CD1c-positive myeloid dendritic cell (primary cell): ENCODE data around the gene PKN1.
A peak's percentile ranks its signal among the peaks of the same experiment; 100 is the strongest.
"Not testable (repeated sequence)": the region's sequence is repeated elsewhere in the genome, so short reads cannot be mapped to it uniquely, and the experiment has no call there.

Experiments
- DNase-seq: peaks from one replicate; pipeline ENCODE4 v3.0.0-alpha.2; 2016; ENCODE audit errors: extremely low spot score

The PKN1 gene

DNA sequence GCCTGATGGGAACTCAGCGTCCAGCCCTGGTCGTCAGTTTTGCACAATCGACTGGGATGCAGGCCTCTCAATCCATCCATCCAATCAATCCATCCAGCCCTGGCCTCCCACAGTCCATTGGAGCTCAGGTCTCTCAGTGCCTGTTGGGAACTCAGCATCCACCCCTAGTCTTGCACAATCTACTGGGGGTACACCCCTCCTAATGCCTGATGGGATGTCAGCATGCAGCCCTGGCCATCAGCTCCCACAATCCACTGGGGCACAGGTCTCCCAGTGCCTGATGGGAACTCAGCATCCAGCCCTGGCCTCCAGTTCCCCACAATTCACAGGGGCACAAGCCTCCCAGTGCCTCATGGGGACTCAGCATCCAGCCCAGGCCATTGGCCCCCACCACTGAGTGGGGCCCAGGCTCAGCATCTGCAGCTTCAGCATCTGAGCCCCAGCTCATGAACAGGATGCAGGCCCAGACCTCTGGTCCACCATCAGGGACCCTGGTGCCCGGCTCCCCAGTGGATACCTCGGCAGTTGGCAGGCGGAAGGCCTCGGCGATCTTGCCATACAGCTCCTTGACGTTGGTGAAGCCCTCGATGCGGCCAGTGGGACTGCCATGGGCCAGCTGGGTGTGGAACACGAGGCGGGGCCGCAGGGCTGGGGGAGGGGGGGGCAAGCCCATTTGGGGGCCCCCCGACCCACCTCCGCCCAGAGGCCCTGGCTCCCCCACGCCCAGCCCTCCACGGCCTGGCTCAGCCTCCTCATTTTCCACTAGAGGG lies 49.3 kb downstream of the PKN1 start:
- DNase-seq, result no peak

DNA sequence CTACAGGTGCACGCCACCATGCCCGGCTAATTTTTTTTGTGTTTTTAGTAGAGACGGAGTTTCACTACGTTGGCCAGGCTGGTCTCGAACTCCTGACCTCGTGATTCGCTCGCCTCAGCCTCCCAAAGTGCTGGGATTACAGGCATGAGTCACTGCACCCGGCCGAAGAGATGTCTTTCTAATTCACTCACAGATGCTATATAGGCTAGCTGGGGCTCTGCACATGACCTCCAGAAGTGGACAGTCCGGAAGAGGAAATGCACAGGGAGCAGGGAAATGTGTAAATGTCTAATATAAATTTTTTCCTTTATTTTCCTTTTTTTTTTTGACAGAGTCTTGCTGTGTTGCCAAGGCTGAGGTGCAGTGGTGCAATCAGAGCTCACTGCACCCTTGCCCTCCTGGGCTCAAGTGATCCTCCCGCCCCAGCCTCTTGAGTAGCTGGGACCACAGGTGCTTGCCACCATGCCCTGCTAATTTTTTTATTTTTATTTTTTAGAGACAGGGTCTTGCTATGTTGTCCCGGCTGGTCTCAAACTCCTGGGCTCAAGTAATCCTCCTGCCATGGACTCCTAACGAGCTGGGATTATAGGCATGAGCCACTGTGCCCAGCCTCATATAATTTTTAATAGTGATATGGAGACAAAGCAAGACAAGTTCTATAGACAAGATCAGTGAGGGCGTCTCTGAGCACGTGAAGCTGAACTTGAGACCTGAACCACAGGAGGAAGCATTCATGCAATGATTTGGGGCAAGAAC lies 54.4 kb downstream of the PKN1 start:
- no peak for DNase-seq

DNA sequence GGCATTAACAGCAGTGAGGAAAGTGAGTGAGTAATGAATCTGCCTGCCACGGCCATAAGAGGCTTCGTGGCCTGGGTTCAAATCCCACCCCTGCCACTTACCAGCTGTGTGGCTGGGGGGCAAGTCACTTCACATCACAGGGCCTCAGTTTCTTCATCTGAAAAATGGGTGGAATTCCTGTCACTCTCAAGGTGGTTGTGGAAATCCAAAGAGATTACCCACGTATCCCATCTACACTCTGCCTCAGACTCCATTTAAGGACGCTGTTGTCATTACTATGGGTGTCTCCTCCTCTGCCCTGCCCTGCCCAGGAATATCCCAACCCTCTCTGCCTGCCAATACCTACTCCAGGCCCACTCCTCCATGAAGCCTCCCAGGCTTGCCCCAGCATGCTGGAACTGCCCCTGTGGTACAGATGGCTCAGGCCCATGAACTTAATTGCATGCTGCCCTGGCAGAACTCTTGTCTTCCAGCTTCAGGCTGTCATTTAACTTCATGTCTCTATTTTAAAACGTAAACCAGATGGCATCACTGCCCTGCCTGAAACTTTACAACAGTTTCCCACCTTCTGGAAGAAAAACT lies 59.7 kb downstream of the PKN1 start:
- no peak for DNase-seq

DNA sequence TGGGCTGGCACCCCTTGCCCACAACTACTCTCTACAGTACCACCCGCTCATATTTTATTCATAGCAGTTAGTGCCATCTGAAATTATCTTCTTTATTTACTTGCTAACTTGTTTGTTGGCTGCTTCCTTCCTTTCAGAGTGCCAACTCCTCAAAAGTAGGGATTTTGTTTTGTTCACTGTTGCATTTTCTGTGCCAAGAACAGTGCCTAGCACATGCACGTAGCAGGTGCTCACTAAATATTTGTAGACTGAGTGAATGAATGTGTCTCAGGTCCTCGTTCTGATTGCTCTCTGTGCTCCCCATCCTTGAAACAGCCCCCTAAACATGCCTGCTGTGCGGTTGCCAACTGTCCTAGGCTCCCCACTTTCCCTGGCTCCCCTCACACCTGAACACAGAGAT lies 61.3 kb downstream of the PKN1 start:
- DNase-seq, result no peak

DNA sequence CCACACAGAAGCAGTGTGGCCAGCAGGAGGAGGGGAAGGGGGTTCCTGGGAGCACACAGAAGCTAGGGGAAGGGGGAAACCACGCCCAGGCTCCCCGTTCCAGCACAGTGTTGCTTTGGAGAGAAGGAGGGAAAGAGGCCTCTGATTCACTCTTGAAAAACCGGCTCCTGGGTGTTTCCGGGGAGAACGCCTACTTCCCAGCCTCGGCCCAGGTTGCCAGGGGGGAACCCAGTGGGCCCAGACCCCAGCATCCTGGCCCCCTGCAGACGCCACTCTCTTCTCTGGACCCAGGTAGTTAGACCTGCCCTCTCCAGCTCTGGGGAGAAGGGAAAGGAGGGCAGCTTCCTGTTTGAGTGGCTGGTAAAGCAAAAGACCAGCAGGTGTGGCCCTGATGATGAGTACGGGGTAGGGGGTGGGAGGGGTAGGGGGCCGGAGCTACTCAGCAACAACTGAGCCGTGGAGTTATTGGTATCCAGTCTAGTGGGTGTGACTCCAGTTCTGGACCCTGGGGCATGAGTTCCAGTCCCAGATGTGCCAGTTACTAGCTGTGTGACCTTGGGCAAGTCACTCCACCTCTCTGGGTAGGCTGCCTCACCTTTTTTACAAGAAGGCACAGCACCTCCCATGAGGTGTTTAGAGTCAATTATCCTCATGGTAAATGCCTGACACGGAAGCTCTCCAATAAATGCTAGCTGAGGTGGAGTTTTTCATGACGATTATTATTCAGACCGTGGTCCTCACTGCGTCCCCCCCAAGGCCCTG lies 62.0 kb downstream of the PKN1 start:
- no peak for DNase-seq

DNA sequence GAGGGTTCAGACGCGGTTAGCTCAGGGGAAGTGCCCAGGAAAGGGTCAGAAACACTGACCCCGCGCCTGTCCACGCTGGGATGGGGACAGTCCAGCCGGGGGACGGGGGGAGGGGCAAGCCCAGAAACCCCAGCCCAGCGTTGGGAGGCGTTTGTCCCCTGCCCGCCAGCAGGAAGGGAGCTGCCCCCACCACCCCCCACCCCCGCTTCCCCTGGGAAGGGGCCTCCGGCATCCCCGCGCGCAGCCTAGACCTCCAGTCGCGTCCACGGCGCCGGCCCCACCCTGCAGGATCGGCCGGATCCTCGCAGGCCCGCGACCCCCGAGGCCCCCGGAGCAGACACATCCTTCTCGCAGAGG lies 62.5 kb downstream of the PKN1 start:
- no peak for DNase-seq

DNA sequence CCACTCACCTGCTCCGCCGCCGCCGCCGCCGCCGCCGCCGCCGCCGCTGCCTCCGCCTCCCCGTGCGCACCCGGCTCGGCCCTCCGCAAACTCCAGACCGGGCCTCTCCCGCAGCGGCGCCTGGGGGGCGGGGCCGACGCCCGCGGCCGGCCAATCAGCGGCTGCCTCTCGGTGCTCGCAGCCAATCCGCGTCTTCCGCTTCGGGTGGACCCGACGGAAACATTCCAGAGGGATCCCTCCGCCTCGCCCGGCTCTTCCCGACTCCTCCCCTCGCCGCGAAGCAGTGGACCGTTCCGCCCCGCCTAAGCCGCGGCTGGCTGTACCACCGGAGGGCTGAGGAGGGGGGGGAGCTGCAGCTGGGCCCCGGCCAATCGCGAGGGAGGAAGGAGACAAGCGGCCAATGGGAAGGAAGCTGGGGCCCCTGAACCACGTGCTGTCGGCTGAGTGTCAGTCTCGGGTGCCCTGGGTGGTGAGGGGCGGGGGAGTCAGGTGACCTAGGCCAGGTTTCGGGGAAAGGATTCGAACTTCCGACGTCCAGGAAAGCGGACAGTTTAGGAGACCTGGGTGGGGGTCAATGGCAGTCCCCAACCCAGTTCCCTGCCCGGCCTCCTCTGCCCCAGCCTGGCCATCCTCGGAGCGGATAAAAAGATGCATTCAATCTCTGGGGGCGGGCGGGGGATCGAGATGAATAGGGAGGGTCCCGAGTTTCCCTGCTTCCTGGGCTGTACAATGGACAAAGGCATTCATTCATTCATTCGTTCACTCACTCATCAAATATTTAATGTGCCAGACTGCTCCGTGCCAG lies 63.1 kb downstream of the PKN1 start, which contains the start of gene GIPC1:
Gene GIPC1 (minus strand): TSS at position 99 of the 805 bp plus-strand sequence. CDS start 13,151 bp downstream, outside the sequence.
- peak; percentile 85 for DNase-seq

DNA sequence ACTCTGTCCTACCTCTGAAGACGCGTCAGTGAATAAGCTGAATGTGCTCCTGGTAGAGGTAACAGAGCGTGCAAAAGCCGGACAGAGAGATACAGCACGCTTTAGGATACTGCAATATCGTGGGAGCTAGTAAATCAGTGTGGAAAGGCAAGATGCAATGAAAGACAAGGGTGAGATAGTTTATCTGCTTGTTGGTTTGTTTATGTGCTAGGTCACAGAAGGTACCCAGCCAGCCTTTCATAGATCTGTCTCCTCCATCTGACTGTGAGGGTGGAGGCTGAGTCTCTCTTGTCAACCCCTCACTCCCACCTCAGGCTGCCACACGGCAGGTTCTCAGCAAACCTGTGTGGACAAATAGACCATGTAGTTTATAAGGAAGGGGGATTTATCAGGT lies 63.7 kb downstream of the PKN1 start:
- DNase-seq, result no peak

DNA sequence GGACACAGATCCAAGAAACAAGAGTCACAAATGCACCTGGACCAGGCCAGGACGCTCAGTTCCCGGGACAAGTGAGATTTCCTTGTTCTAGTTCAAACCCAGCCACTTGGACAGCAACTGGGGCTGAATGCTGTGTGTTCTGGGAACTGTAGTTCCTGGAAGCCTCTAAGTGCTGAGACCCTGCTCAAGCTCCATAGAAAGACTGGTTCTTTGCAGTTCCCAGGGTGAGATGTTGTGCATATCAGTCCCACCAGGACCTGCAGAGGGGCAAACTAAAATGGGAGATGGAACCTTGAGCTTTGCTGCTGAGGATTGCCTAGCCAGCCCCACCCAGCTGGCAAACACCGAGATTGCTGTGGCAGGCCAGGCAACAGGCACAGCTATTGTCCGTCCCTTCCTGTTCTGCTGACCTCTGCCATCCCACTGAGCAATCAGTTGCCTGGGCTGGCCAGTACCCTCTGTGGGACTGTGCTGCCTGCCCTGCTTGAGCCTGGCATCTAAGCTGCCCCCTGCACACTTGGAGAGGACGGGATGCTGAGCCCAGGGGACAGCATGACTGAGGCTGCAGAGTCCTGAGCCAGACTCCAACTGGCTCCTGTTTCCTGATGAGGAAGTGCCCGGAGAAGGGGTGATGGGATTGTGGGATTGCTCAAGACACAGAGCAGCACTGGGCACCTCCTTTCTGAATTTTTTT lies 64.3 kb downstream of the PKN1 start:
- peak; percentile 26 for DNase-seq

DNA sequence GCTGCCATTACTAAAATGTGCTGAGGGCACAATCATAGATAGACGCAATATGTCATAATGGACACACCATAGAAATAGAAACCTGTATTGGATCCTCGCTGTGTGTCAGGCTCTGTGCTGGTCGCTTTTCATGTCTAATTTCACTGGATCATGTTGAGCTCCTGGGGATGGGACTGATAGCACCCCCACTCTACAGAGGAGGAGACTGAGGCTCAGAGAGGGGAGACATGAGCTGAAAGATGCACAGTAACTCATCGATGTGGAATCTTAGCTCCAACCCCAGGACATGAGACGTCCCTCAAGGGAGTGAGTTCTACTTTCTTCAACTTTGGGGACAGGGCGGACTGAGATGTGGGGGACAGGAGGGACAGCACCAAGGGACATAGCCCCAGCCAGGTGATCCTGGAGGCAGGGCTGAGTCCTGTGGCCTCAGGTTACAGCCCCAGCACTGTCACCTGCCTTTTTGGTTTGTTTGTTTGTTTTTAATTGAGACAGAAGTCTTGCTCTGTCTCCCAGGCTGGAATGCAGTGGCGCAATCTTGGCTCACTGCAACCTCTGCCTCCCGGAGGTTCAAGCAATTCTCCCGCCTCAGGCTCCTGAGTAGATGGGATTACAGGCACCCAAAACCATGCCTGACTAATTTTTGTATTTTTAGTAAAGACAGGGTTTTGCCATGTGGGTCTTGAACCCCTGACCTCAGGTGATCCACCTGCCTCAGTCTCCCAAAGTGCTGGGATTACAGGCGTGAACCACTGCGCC lies 69.4 kb downstream of the PKN1 start:
- no peak for DNase-seq

DNA sequence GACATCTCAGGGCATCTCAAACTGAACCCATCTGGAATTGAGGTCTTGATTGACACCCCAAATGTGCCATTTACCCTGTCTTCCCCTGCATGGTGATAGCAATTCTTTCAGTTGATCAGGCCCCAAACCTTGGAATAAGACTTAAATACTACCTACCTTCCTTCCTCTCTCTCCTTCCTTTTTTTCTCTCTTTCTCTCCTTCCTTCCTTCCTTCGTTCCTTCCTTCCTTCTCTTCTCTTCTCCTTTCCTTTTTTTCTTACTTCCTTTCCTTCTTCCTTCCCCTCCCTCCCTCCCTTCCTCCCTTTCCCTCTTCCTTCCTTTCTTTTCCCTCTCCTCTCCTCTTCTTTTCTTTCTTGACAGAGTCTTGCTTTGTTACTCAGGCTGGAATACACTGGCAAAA lies 70.2 kb downstream of the PKN1 start:
- no peak for DNase-seq

DNA sequence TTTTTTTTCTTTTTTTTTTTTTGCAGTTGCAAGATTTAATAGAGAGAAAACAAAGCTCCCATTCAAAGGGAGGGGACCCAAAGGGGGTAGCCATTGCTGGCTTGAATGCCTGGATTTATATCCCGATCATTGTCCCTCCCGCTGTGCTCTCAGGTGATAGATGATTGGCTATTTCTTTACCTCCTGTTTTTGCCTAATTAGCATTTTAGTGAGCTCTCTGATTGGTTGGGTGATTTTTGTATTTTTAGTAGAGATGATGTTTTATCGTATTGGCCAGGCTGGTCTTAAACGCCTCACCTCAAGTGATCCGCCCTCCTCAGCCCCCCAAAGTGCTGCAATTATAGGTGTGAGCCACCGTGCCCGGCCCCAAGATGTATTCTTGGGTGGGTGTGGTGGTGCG lies 71.5 kb downstream of the PKN1 start:
- not testable (repeated sequence) for DNase-seq

DNA sequence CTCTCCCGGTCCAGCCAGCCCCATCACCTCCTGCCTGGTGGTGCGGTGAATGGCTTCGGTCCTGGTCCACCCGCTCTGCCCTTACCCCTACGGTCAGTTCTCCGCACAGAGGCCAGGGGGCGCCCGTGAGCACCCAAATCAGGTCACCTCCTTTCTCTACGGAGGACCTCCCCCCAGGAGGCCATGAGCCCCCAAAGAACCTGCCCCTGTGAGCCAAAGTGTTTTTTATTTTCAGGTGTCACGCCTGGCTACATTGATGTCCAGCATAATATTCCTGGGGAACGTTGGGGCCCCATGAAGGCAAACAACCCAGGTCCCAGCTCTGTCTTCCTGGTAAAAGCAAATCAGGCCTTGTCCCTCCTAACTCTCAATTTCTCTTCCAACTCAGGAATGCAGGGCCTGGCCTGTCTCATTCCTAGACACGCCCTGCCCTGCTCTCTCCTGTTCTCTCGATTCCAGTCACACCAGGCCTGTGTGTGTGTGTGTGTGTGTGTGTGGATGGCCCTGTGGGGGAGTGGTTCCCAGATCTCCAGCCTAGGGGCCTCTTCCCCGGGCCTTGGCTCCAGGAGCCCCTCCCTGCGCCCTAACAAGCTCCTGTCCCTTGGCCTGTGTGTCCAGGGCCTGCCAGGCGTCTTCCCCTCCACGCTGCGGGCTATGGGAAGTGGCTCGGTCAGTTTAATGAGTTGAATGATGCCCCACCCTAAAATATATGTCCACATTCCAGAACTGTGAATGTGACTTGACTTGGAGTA lies 72.6 kb downstream of the PKN1 start:
- DNase-seq, result peak; percentile 76

DNA sequence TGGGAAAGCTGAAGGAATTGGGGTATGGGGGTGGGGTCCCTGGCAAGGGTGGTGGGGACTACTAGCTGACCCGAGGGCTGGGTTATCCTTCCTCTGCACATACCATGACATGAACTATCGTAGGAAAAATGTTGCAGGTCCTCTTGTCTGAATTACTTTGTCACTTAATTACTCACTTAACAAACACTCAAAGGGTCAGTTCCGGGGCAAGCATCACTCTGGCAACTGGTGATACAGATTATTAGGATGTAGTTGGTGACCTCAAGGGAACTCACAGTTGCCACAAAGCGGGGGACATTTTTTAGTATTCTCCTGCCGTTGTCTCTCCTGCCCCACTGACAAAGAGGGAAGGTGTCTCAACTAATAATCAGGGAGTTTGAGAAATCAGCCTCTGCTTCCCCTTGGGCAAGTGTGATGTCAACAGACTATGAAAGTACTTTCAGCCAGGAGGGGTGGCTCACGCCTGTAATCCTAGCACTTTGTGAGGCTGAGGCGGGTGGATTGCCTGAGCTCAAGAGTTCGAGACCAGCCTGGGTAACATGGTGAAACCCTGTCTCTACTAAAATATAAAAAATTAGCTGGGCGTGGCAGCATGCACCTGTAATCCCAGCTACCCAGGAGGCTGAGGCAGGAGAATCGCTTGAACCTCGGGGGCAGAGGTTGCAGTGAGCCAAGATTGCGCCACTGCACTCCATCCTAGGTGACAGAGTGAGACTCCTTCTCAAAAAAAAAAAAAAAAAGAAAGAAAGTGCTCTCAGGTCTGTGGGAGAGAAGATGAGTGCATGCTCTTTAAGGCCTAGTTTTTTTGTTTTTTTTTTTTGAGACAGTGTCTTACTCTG lies 74.8 kb downstream of the PKN1 start:
- DNase-seq, result peak; percentile 77

DNA sequence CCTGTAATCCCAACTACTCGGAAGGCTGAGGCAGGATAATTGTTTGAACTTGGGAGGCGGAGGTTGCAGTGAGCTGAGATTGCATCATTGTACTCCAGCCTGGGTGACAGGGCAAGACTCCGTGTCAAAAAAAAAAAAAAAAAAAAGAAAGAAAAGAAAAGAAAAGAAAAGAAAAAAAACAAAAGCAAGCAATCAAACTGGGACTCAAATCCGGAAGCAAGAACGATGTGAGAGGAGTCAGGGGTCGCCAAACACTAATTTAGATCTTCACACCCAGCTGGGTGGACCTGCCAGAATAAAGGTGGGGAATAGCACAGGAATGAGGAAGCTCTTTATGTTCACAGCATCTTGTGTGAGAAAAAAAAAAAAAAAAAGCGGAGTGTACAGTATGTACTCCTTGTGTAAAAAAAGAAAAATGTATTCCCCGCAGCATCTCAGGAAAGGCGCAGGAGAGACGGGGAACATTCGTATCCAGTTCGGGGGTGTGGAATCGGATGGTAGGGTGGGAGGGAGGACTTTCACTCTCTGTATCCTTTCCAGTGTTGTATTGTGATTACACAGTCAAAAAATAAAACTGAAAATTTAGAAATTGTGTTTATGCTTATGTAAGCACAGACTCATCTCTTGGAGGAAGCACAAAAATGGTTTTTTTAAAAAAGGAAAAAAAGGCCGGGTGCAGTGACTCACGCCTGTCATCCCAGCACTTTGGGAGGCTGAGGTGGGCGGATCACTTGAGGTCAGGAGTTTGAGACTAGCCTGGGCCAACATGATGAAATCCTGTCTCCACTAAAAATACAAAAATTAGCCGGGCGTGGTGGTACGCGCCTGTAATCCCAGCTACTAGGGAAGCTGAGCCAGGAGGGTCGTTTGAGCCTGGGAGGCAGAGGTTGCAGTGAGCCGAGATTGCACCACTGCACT lies 77.5 kb downstream of the PKN1 start:
- peak; percentile 91 for DNase-seq

DNA sequence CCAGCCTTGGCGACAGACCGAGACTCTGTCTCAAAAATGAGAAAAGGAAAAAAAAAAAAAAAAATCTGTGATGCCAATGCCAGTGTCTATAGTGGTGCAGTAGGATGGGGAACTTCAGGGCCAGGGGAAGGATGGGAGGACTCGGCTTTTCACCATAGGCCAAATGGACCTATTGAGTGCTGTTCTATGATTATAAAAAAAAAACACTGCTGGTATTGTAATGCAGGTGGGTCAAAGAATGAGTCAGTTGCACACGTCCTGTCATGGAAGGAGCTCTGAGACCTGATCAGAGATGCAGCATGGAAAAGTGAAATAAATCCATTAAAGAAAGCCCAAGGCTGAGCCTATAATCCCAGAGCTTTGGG lies 78.1 kb downstream of the PKN1 start:
- peak; percentile 27 for DNase-seq

DNA sequence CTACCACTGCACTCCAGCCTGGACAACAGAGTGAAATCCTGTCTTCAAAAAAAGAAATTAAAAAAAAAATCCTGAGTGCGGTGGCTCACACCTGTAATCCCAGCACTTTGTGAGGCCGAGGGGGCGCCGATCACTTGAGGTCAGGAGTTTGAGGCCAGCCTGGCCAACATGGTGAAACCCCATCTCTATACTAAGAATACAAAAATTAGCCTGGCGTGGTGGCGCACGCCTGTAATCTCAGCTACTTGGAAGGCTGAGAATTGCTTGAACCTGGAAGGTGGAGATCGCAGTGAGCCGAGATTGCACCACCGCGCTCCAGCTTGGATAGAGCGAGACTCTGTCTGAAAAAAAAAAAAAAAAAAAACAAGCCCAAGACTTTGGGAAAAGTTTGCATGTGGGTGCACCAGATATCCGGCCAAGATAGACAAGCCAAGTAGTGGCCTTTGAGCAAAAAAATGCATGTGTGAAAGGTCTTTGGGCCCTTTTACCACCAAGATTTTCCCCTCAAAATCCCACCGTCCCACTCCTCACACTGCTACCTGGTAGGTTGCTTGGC lies 79.4 kb downstream of the PKN1 start:
- no peak for DNase-seq
